ENCODE measurements around the gene RAB8B.
"Not testable (repeated sequence)": the region's sequence is repeated elsewhere in the genome, so short reads cannot be mapped to it uniquely, and the experiment has no call there.

The RAB8B gene

DNA sequence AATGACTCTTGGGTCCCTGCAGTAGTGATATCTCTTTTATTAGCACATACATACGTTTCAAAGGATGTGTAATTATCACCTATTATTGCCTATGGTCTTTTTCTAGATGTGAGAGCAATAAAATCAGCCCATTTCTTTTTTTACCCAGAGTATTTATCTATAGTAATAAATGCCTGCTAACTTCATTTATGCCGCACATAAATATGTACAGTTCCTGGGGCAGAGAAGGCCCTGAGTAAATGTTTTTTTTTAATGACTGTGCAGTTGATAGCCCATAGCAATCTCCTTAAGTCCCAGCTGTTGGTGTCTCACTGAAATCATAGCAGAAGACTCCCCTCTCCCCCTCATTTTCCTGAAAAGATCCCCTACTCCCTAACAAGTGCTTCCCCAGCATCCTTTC is 16.7 kb downstream of the RAB8B start:
- no peak for TF ChIP-seq POLR2A (IDR thresholded peaks at IDR 0.05; ENCODE audit: low read depth, low read length)
- no peak for DNase-seq (ENCODE audit: insufficient read length, low spot score)
- FAIRE-seq: no peak

GRCh38 chr15:63208824-63209223 is 19.4 kb downstream of the RAB8B start:
- not testable (repeated sequence) for DNase-seq (ENCODE audit: insufficient read length, low spot score); FAIRE-seq

GRCh38 chr15:63210151-63211091 is 21.0 kb downstream of the RAB8B start:
- no peak for TF ChIP-seq POLR2A (IDR thresholded peaks at IDR 0.05; ENCODE audit: low read depth, low read length)
- no peak for FAIRE-seq
- DNase-seq (ENCODE audit: insufficient read length, low spot score): no peak

DNA sequence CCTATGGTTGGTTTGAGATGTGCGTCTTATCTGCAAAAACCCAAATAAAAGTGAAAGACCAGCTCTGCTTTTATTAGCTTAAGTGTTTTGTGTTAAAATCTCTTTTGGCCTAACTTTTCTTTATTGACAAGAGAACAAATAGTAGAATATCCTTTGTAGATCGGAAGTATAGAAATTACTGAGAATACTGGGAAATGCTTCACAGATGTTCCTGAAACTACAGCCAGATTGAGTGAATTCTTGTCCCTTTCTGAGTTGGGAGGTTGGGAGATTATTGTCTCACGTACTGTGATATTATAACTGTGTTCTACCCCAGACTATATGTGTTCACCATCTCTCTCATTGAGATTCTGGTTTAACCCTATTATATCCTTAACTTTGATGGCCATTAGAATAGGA is 21.7 kb downstream of the RAB8B start:
- no peak for FAIRE-seq
- no peak for TF ChIP-seq POLR2A (IDR thresholded peaks at IDR 0.05; ENCODE audit: low read depth, low read length)
- no peak for DNase-seq (ENCODE audit: insufficient read length, low spot score)

DNA sequence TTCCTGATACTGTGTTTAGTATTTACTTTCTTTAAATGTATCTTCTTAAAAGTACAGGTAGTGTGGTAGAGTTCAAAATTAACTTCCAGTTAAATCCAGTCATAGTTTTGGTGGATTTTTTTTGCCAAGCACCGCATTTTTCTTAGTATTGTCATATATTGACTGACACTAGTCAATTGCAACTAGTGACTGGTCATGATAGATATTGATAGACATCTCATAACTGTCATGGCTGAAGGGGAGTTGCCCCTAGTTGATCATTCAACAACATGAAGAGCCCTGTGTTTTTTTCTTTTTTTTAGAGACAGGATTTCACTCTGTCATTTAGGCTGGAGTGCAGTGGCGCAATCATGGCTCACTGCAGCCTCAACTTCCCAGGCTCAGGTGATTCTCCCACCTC is 22.1 kb downstream of the RAB8B start:
- no peak for TF ChIP-seq POLR2A (IDR thresholded peaks at IDR 0.05; ENCODE audit: low read depth, low read length)
- DNase-seq (ENCODE audit: insufficient read length, low spot score): no peak
- FAIRE-seq: no peak

GRCh38 chr15:63212050-63213004 is 22.9 kb downstream of the RAB8B start:
- FAIRE-seq: no peak
- no peak for DNase-seq (ENCODE audit: insufficient read length, low spot score)
- TF ChIP-seq POLR2A (IDR thresholded peaks at IDR 0.05; ENCODE audit: low read depth, low read length): no peak

GRCh38 chr15:63218100-63218808 is 28.8 kb downstream of the RAB8B start:
- DNase-seq (ENCODE audit: insufficient read length, low spot score) (no peak), FAIRE-seq (no peak)
- TF ChIP-seq POLR2A (IDR thresholded peaks at IDR 0.05; ENCODE audit: low read depth, low read length): no peak

- no peak for TF ChIP-seq POLR2A (IDR thresholded peaks at IDR 0.05; ENCODE audit: low read depth, low read length)
- FAIRE-seq (no peak), DNase-seq (ENCODE audit: insufficient read length, low spot score) (no peak)
Measured at GRCh38 chr15:63219196-63219710, 29.8 kb downstream of the RAB8B start.

DNA sequence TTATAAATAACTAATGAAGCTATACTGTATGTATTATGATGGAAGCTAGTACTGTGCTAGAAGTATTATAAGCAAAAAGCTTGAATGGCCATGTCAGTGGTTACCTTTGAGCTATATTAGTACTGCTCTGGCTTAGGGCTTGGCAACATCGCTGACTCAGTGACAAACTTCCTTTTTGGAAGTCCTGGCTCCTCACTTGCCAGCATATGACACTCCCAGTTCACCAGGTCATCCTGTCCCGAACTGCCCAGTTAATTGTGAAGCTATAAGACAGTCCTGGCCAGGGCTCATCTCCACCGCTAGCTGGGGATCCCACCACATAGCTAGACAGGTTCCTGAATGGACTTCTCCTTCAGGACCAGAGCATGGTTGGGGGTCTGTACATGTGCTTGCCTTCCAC is 31.9 kb downstream of the RAB8B start:
- DNase-seq (ENCODE audit: insufficient read length, low spot score): no peak
- no peak for FAIRE-seq
- no peak for TF ChIP-seq POLR2A (IDR thresholded peaks at IDR 0.05; ENCODE audit: low read depth, low read length)

DNA sequence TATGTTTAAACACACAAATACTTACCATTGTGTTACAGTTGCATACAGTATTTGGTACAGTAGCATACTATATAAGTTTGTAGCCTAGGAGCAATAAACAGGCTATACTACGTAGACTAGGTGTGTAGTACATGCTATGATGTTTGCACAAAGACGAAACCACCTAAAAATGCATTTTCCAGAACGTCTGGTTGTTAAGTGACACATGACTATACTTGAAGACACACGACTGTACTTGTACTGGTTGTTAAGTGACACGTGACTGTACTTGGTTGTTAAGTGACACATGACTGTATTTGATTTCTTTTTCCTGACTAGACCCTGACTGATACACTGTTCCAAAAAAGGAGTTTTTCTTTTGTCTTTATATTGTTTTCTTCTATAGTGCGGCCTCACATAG is 34.1 kb downstream of the RAB8B start:
- FAIRE-seq (no peak), DNase-seq (ENCODE audit: insufficient read length, low spot score) (no peak)
- no peak for TF ChIP-seq POLR2A (IDR thresholded peaks at IDR 0.05; ENCODE audit: low read depth, low read length)

- FAIRE-seq: no peak
- DNase-seq (ENCODE audit: insufficient read length, low spot score): no peak
- TF ChIP-seq POLR2A (IDR thresholded peaks at IDR 0.05; ENCODE audit: low read depth, low read length): no peak
Measured at GRCh38 chr15:63225381-63225780, 36.0 kb downstream of the RAB8B start.

- DNase-seq (ENCODE audit: insufficient read length, low spot score) (no peak), FAIRE-seq (no peak)
- no peak for TF ChIP-seq POLR2A (IDR thresholded peaks at IDR 0.05; ENCODE audit: low read depth, low read length)
Measured at GRCh38 chr15:63226155-63226883, 36.9 kb downstream of the RAB8B start.

- FAIRE-seq (no peak), DNase-seq (ENCODE audit: insufficient read length, low spot score) (no peak)
- TF ChIP-seq POLR2A (IDR thresholded peaks at IDR 0.05; ENCODE audit: low read depth, low read length): no peak
Measured at GRCh38 chr15:63226966-63227401, 37.6 kb downstream of the RAB8B start.
